ENCODE measurements around the gene NFATC1. TPM values are rescaled to one million over a fixed set of nuclear protein-coding genes. Genes with fewer than 3 reads are reported as not detected.
A peak's percentile ranks its signal among the peaks of the same experiment; 100 is the strongest.

Gene NFATC1
- 80.3 TPM for total RNA-seq

DNA sequence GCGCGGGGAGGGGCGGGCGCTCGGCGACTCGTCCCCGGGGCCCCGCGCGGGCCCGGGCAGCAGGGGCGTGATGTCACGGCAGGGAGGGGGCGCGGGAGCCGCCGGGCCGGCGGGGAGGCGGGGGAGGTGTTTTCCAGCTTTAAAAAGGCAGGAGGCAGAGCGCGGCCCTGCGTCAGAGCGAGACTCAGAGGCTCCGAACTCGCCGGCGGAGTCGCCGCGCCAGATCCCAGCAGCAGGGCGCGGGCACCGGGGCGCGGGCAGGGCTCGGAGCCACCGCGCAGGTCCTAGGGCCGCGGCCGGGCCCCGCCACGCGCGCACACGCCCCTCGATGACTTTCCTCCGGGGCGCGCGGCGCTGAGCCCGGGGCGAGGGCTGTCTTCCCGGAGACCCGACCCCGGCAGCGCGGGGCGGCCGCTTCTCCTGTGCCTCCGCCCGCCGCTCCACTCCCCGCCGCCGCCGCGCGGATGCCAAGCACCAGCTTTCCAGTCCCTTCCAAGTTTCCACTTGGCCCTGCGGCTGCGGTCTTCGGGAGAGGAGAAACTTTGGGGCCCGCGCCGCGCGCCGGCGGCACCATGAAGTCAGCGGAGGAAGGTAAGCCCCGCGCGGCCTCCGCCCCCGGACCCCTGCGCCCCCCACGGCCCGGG is at the start of gene NFATC1:
Gene NFATC1, plus strand, starts transcription at position 170 of the 644 bp plus-strand sequence. Its CDS starts 295 bp downstream, at position 465.
- ATAC-seq = peak; percentile 62
- intact Hi-C loops (cut with DNase I) = loop anchor here (5.0 kb wide), 1 partner anchor 131 kb away; no protein-coding TSS in a partner anchor
- DNase-seq (ENCODE audit: low spot score) = peak; percentile 95

DNA sequence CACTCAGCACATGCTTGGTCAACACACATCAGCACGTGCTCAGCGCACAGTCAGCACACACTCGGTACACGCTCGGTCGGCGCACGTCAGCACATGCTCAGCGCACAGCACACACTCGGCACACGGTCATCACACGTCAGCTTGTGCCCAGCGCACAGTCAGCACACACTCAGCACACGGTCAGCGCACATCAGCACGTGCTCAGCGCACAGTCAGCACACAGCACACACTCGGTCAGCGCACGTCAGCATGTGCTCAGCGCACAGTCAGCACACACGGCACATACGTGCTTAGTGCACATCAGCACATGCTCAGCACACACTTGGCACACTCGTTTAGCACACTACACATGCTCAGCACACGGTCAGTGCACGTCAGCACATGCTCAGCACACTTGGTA is 49.7 kb upstream of the NFATC1 start:
- intact Hi-C loops (cut with DNase I) = no loop called here
- no peak for DNase-seq (ENCODE audit: low spot score)
- ATAC-seq = no peak

- DNase-seq (ENCODE audit: low spot score) (no peak), ATAC-seq (no peak)
- intact Hi-C loops (cut with DNase I) = no loop called here
These were observed 47.7 kb upstream of the NFATC1 start for GRCh38 chr18:79348066-79348465.

GRCh38 chr18:79352432-79352831 is 43.3 kb upstream of the NFATC1 start:
- intact Hi-C loops (cut with DNase I) = no loop called here
- no peak for ATAC-seq
- no peak for DNase-seq (ENCODE audit: low spot score)

GRCh38 chr18:79353267-79353666 is 42.5 kb upstream of the NFATC1 start:
- DNase-seq (ENCODE audit: low spot score) = no peak
- peak; percentile 77 for ATAC-seq
- intact Hi-C loops (cut with DNase I) = no loop called here

DNA sequence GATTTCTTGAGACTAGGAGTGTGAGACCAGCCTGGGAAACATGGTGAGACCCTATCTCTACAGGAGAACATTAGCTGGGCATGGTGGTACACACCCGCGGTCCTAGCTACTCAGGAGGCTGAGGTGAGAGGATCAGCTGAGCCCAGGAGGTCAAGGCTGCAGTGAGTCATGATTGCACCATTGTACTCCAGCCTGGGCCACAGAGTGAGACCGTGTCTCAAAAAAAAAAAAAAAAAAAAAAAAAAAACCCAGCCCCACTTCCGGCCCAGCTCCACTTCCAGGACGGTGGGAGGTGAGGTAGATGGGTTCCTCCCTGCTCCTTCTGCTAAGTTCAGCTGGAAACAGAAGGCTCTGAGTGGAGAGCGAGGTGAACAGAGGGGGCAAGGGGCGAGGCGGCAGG is 41.4 kb upstream of the NFATC1 start:
- ATAC-seq = no peak
- DNase-seq (ENCODE audit: low spot score) = no peak
- intact Hi-C loops (cut with DNase I) = no loop called here

DNA sequence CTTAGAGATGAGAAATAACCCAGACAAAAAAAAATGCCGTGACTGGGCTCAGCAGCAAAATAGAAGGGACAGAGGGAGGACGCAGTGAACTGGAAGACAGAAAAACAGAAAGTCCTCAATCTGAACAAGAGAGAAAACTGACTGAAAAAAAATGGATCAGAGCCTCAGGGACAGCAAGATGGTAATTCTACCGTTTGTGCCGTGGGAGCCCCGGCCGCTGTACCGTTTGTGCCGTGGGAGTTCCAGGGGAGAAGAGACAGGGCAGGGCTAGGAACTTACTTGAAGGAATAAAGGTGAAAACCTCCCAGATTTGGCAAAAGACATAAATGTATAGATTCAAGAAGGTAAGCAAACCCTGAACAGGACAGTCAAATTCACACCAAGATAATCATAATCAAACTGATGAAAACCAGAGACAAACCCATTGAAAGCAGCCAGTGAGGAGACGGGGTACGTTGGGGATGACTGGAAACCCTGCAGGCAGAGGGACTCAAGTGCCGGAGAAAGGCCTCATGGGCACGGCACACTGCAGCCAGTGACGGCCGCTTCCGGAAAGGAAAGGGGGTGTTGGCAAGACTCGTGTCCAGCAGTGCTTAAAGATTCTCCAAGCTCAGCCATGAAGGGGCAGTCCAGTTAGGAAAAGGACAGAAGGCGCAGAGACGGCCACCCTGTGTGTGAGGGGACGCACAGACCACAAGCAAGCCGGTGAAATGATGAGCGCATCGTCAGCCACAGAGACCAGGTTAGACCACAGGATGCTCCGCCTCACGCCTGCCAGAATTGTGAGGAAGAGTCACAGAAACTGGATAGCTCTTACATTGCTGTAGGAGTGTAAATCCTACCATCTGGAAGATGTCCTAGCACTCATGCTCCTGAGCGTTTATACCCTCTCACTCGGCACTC is 40.0 kb upstream of the NFATC1 start:
- ATAC-seq (no peak), DNase-seq (ENCODE audit: low spot score) (no peak)
- intact Hi-C loops (cut with DNase I) = no loop called here

DNA sequence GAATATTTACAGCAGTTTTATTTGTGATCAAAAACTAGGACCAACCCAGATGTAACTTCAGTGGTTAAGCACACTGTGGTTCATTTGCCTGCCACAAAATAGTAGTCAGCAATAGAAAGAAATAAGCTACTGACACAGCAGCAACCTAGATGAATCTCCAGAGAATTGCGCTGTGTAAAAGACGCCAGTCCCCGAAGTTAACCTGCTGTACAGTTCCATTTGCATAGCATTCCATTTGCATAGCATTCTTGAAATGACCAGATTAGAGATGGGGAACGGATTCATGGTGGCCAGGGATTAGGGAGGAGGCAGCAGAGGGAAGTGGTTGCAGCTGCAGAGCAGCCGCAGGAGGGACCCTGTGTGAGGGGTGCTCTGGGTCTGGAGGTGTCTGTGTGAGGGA is 39.3 kb upstream of the NFATC1 start:
- DNase-seq (ENCODE audit: low spot score) (no peak), ATAC-seq (no peak)
- intact Hi-C loops (cut with DNase I) = no loop called here

- intact Hi-C loops (cut with DNase I) = no loop called here
- no peak for DNase-seq (ENCODE audit: low spot score)
These were observed 34.8 kb upstream of the NFATC1 start for GRCh38 chr18:79360933-79361332.

GRCh38 chr18:79361766-79362522 is 33.8 kb upstream of the NFATC1 start:
- DNase-seq (ENCODE audit: low spot score) (no peak), ATAC-seq (no peak)
- intact Hi-C loops (cut with DNase I) = no loop called here

More at GRCh38 chr18:79360933-79361332, 34.8 kb upstream of the NFATC1 start:
- no peak for ATAC-seq

DNA sequence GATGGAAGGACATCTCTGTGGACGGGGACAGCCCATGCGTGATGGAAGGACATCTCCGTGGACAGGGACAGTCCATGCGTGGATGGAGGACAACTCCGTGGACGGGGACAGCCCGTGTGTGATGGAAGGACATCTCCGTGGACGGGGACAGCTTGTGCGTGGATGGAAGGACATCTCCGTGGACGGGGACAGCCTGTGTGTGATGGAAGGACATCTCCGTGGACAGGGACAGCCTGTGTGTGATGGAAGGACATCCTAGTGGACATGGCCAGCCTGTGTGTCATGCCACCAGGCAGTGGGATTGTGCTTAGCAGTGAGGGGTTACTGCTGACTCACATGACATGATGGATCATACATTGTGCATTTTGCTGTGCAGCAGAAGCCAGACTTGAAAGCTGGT is 30.0 kb upstream of the NFATC1 start:
- DNase-seq (ENCODE audit: low spot score) = no peak
- peak; percentile 2 for ATAC-seq
- intact Hi-C loops (cut with DNase I) = no loop called here

GRCh38 chr18:79366177-79367094 is 29.3 kb upstream of the NFATC1 start:
- DNase-seq (ENCODE audit: low spot score) = peak; percentile 75
- intact Hi-C loops (cut with DNase I) = no loop called here
- peak; percentile 92 for ATAC-seq

GRCh38 chr18:79367480-79367879 is 28.2 kb upstream of the NFATC1 start:
- no peak for ATAC-seq
- DNase-seq (ENCODE audit: low spot score) = no peak
- intact Hi-C loops (cut with DNase I) = no loop called here

GRCh38 chr18:79367989-79368388 is 27.7 kb upstream of the NFATC1 start:
- DNase-seq (ENCODE audit: low spot score) (no peak), ATAC-seq (no peak)
- intact Hi-C loops (cut with DNase I) = no loop called here

- intact Hi-C loops (cut with DNase I) = no loop called here
- no peak for DNase-seq (ENCODE audit: low spot score)
- ATAC-seq = no peak
These were observed 27.0 kb upstream of the NFATC1 start for GRCh38 chr18:79368681-79369080.

DNA sequence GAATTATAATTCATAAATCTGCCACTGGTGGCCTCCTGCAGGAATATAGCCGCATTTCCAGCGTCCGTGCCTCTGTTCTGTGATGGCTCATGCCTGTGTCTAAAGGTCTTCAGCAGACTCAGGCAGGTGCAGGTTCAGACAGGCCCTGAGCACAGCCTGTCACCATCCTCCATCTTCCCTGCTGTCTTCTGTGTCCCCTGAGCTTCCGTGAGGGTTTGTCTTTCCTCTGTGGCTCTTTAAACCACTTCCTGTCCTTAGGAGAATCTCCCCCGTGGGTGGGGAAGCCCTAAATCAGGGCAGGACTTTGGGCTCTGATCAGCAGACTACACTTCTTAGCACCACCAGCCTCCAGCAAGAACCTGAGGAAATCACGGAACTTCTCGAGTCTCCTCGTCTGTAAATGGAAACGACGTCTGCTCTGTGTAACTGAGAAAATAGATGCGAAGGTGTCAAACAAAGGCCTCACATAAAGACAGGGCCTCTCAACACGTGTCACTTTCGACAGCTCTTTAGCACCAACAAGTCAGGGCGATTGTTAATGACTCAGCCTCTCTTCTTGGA is 24.1 kb upstream of the NFATC1 start:
- no peak for DNase-seq (ENCODE audit: low spot score)
- intact Hi-C loops (cut with DNase I) = no loop called here
- no peak for ATAC-seq

- DNase-seq (ENCODE audit: low spot score) = no peak
- intact Hi-C loops (cut with DNase I) = no loop called here
- no peak for ATAC-seq
These were observed 23.3 kb upstream of the NFATC1 start for GRCh38 chr18:79372461-79372860.

- DNase-seq (ENCODE audit: low spot score) = no peak
- ATAC-seq = no peak
- intact Hi-C loops (cut with DNase I) = no loop called here
These were observed 22.7 kb upstream of the NFATC1 start for GRCh38 chr18:79372991-79373390.

Data from sciatic nerve (tissue), 2 donors.